IMR-90 (cell line): ENCODE results near the gene TRIM2. TPM values are rescaled to one million over a fixed set of nuclear protein-coding genes. Genes with fewer than 3 reads are reported as not detected.

Experiments used
- ATAC-seq: fragments of 200-7000 bp; cut with Tn5 transposase; 2 replicates; pipeline ENCODE4 v1.9.1; 2020; ENCODE audit warnings: low read depth, mild to moderate bottlenecking, moderate library complexity
- BruUV-seq: library from RNA; stranded (reverse); fragments of 400-500 nt; replicated peaks from 2 replicates; lab custom pipeline; 2021; lab: Mats Ljungman, UMichigan
- CTCF ChIA-PET: fragments of 300-600 bp; formaldehyde crosslinking; extraction: SDS; loops from one replicate; lab custom pipeline; 2021; ENCODE audit warnings: antibody characterized with exemption; lab: Yijun Ruan, JAX
- POLR2A ChIA-PET: fragments of 300-600 bp; sonication (Branson Sonifier 250); formaldehyde crosslinking; loops from one replicate; lab custom pipeline; 2022; ENCODE audit warnings: antibody characterized with exemption; ENCODE audit not compliant: unreplicated experiment; lab: Charles Lee
- DNase-seq: peaks from one replicate; pipeline ENCODE4 v3.0.0; 2013
- H2AFZ ChIP-seq: replicated peaks from 2 replicates; pipeline ENCODE3; 2013; ENCODE audit warnings: low read length, mild to moderate bottlenecking; ENCODE audit not compliant: poor library complexity
- H2AK5ac ChIP-seq: 2 replicates; pipeline ENCODE4 v1.6.1; 2013; ENCODE audit warnings: low read depth, low read length, inconsistent platforms
- H2AK9ac ChIP-seq: replicated peaks from 2 replicates; pipeline ENCODE3; 2013; ENCODE audit warnings: mild to moderate bottlenecking, low read depth, low read length, moderate library complexity; ENCODE audit not compliant: poor library complexity
- H2BK120ac ChIP-seq: 2 replicates; pipeline ENCODE4 v1.6.1; 2013; ENCODE audit warnings: low read depth, low read length, inconsistent platforms
- H2BK15ac ChIP-seq: 3 replicates; pipeline ENCODE4 v1.6.1; 2013; ENCODE audit warnings: low read depth, low read length, inconsistent platforms
- H2BK20ac ChIP-seq: 2 replicates; pipeline ENCODE4 v1.6.1; 2013; ENCODE audit warnings: low read depth, mild to moderate bottlenecking, inconsistent platforms, low read length, moderate library complexity
- H2BK5ac ChIP-seq: 2 replicates; pipeline ENCODE4 v1.6.1; 2013; ENCODE audit warnings: mild to moderate bottlenecking, low read depth, low read length, inconsistent platforms; ENCODE audit not compliant: poor library complexity, severe bottlenecking
- H3K14ac ChIP-seq: replicated peaks from 2 replicates; pipeline ENCODE4 v1.6.1; 2013; ENCODE audit warnings: low read depth, low read length, inconsistent platforms
- H3K18ac ChIP-seq: 2 replicates; pipeline ENCODE4 v1.6.1; 2013; ENCODE audit warnings: low read depth, low read length, control low read depth
- H3K23ac ChIP-seq: 2 replicates; pipeline ENCODE4 v1.6.1; 2013; ENCODE audit warnings: low read depth, low read length, inconsistent platforms
- H3K27ac ChIP-seq: 2 replicates; pipeline ENCODE4 v1.5.1; 2013; ENCODE audit warnings: mild to moderate bottlenecking, control low read depth, low read length; ENCODE audit not compliant: insufficient read depth
- H3K27me3 ChIP-seq: 2 replicates; pipeline ENCODE4 v1.6.1; 2013; ENCODE audit warnings: low read length; ENCODE audit not compliant: control insufficient read depth, insufficient read depth
- H3K36me3 ChIP-seq: 2 replicates; pipeline ENCODE4 v1.6.1; 2013; ENCODE audit warnings: low read length, mixed read lengths; ENCODE audit not compliant: control insufficient read depth, insufficient read depth
- H3K4ac ChIP-seq: 2 replicates; pipeline ENCODE4 v1.6.1; 2013; ENCODE audit warnings: low read depth, low read length, inconsistent platforms
- H3K4me1 ChIP-seq: 2 replicates; pipeline ENCODE4 v1.6.1; 2013; ENCODE audit warnings: low read length, mixed read lengths; ENCODE audit not compliant: control insufficient read depth, insufficient read depth
- H3K4me2 ChIP-seq: 2 replicates; pipeline ENCODE4 v1.6.1; 2013; ENCODE audit warnings: low read depth, mild to moderate bottlenecking, control low read depth, low read length, moderate library complexity
- H3K4me3 ChIP-seq: 2 replicates; pipeline ENCODE4 v1.5.1; 2013; ENCODE audit warnings: low read depth, mild to moderate bottlenecking, control low read depth, low read length, moderate library complexity; ENCODE audit not compliant: insufficient read depth
- H3K56ac ChIP-seq: 2 replicates; pipeline ENCODE4 v1.6.1; 2013; ENCODE audit warnings: low read length, inconsistent platforms; ENCODE audit not compliant: insufficient read depth; ENCODE audit errors: extremely low read depth
- H3K79me1 ChIP-seq, 2 experiments: 2 replicates each; pipeline ENCODE4 v1.6.1; 2013; ENCODE audit warnings: low read length in 2 of 2, inconsistent platforms in 1 of 2, low read depth in 1 of 2
- H3K9ac ChIP-seq: 2 replicates; pipeline ENCODE4 v1.6.1; 2013; ENCODE audit warnings: low read depth, low read length, control low read depth
- H3K9me1 ChIP-seq: 2 replicates; pipeline ENCODE4 v1.6.1; 2013; ENCODE audit warnings: low read length, inconsistent platforms; ENCODE audit not compliant: insufficient read depth
- H3K9me3 ChIP-seq: 2 replicates; pipeline ENCODE4 v1.6.1; 2013; ENCODE audit warnings: low read length; ENCODE audit not compliant: control insufficient read depth, insufficient read depth
- H4K20me1 ChIP-seq: 2 replicates; pipeline ENCODE4 v1.6.1; 2013; ENCODE audit warnings: low read length, inconsistent platforms; ENCODE audit not compliant: insufficient read depth
- H4K5ac ChIP-seq: 2 replicates; pipeline ENCODE4 v1.6.1; 2013; ENCODE audit warnings: mild to moderate bottlenecking, low read depth, low read length, control low read depth
- H4K8ac ChIP-seq, 2 experiments: 2 replicates each; pipeline ENCODE4 v1.6.1; 2013; ENCODE audit warnings: low read depth in 2 of 2, low read length in 2 of 2, control low read depth in 1 of 2, inconsistent platforms in 1 of 2
- H4K91ac ChIP-seq: 2 replicates; pipeline ENCODE4 v1.6.1; 2013; ENCODE audit warnings: low read depth, low read length, inconsistent platforms; ENCODE audit not compliant: insufficient read depth
- CEBPB ChIP-seq: IDR thresholded peaks from 2 replicates; pipeline ENCODE4 v1.6.1; 2012; ENCODE audit warnings: low read depth, low read length, improper control_type of control experiment
- FOS ChIP-seq: fragments of 150-350 bp; IDR thresholded peaks from 2 replicates; pipeline ENCODE4 v1.6.1; 2016; ENCODE audit warnings: low read depth, low read length
- MAFK ChIP-seq: IDR thresholded peaks from 2 replicates; pipeline ENCODE4 v1.6.1; 2012; ENCODE audit warnings: low read depth, low read length, improper control_type of control experiment
- MAZ ChIP-seq: IDR thresholded peaks from 2 replicates; pipeline ENCODE4 v1.6.1; 2012; ENCODE audit warnings: low read depth, mild to moderate bottlenecking, low read length, improper control_type of control experiment, moderate library complexity, borderline replicate concordance
- MXI1 ChIP-seq: IDR thresholded peaks from 2 replicates; pipeline ENCODE4 v1.6.1; 2012; ENCODE audit warnings: low read depth, mild to moderate bottlenecking, low read length, moderate library complexity, borderline replicate concordance
- NFE2L2 ChIP-seq: fragments of 150-350 bp; IDR thresholded peaks from 2 replicates; pipeline ENCODE4 v1.6.1; 2016; ENCODE audit warnings: low read depth, mild to moderate bottlenecking, low read length
- RCOR1 ChIP-seq: IDR thresholded peaks from 2 replicates; pipeline ENCODE4 v1.6.1; 2012; ENCODE audit warnings: mild to moderate bottlenecking, low read length, improper control_type of control experiment; ENCODE audit not compliant: insufficient replicate concordance
- RFX5 ChIP-seq: IDR thresholded peaks from 2 replicates; pipeline ENCODE4 v1.8.0; 2012; ENCODE audit warnings: low read depth, mild to moderate bottlenecking, low read length, moderate library complexity
- SMC3 ChIP-seq: fragments of 150-350 bp; IDR thresholded peaks from 2 replicates; pipeline ENCODE4 v1.6.1; 2016; ENCODE audit warnings: low read depth, mild to moderate bottlenecking, antibody characterized with exemption, low read length, moderate library complexity
- WGBS, 2 experiments: methylation state at CpG; one replicate each; pipeline versions ENCODE4 v1.1.5 to v1.1.7; 2013; ENCODE audit warnings: missing lambda C conversion rate in 2 of 2; ENCODE audit not compliant: insufficient read length in 1 of 2; ENCODE audit errors: extremely low coverage in 2 of 2; 5-methylcytosine and 5-hydroxymethylcytosine counted together
- dilution Hi-C: fragments of 300-500 bp; cut with HindIII; formaldehyde crosslinking; loops from one replicate; pipeline ENCODE4 v1.14.3; 2018; ENCODE audit warnings: low sequenced_read_pairs; ENCODE audit not compliant: unreplicated experiment
- in situ Hi-C: fragments of 300-500 bp; cut with MboI; formaldehyde crosslinking; loops from 3 replicates; pipeline ENCODE4 v1.14.3; 2019; ENCODE audit warnings: low sequenced_read_pairs, inconsistent platforms, mixed read lengths
- intact Hi-C: fragments of 100-400 bp; cut with micrococcal nuclease; formaldehyde crosslinking; loops from 2 replicates; pipeline ENCODE4 v1.10.0; 2022
- polyA plus RNA-seq, 3 experiments: library from polyadenylated mRNA; depleted of rRNA; stranded (reverse); fragments of >200 nt; gene quantifications; 2 replicates each; pipeline ENCODE4 v1.2.3, GENCODE V29; 2012; ENCODE audit warnings: low replicate concordance in 1 of 3
- total RNA-seq: library from RNA; depleted of rRNA; stranded (reverse); fragments of >200 nt; gene quantifications from 2 replicates; pipeline ENCODE4 v1.2.3, GENCODE V29; 2012
- TF ChIP-seq, protein P1 (sequence below): fragments of 150-350 bp; IDR thresholded peaks from 2 replicates; pipeline ENCODE4 v1.6.1; 2017; ENCODE audit warnings: mild to moderate bottlenecking, antibody characterized with exemption, low read length, low read depth
- TF ChIP-seq, protein P2 (sequence below): fragments of 150-350 bp; IDR thresholded peaks from 2 replicates; pipeline ENCODE4 v1.6.1; 2016; ENCODE audit warnings: low read depth, mild to moderate bottlenecking, low read length, moderate library complexity, borderline replicate concordance

Gene TRIM2
- total and polyA plus RNA-seq, 2 of the 4 experiments (the other 2 are of a cell fraction): 16.0 to 64.2 TPM

DNA sequence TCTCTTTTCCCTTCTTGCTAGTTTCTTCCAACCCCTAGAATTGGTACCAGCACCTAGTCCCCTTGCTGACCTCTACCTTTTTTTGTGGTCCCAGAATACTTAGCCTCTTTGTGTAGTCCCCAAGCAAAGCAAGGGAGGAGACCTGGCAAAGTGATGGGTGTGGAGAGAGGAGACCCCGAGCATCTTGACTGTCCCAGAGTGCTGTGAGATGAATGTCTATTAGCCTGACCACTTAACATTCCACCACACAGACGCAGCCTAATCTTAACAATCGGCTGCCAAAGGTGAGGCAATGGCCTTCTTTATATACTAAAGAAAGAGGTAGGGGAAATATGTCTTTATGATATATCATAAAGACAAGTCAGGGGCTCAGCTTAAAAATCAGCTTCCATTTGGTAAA, 55.9 kb downstream of the TRIM2 start:
- ChIA-PET POLR2A (no interaction called here), CTCF (no interaction called here)
- ATAC-seq: no peak

More for the DNA sequence above, 55.9 kb downstream of the TRIM2 start:
- Histone ChIP-seq H3K27me3 (no peaks in the 10 kb centered on the region), H2BK20ac (no peak overlapping the region), H4K8ac (no peak overlapping the region), H3K9me3 (peaks cover 2% of the 10 kb centered on the region), H3K4me1 (peaks cover 5% of the 10 kb centered on the region), H2AK9ac (no peak overlapping the region), H3K4ac (no peak overlapping the region), H3K14ac (no peak overlapping the region), H3K4me2 (no peak overlapping the region), H4K20me1 (peaks cover 12% of the 10 kb centered on the region; the same call in 1 of the 2 replicates), H4K91ac (no peak overlapping the region), H2BK5ac (no peak overlapping the region), H3K9ac (no peak overlapping the region), H3K79me1 (peaks cover 24 to 52% of the 10 kb centered on the region in 2 experiments; a peak in 3 of 4 replicates), H2BK15ac (no peak overlapping the region), H2AFZ (no peak overlapping the region), H2AK5ac (0 out of 2 replicates have a peak overlapping the region, but pooled peaks have one; percentile 12), H2BK120ac (no peak overlapping the region), H3K18ac (no peak overlapping the region), H3K27ac (no peak overlapping the region), H3K9me1 (peaks cover 8% of the 10 kb centered on the region; the same call in 1 of the 2 replicates), H3K23ac (no peak overlapping the region), H3K4me3 (no peak overlapping the region), H3K36me3 (no peaks in the 10 kb centered on the region; the same call in 1 of the 2 replicates), H4K5ac (no peak overlapping the region), H3K56ac (no peak overlapping the region)
- TF ChIP-seq NFE2L2: no peak
- TF ChIP-seq RFX5: no peak
- TF ChIP-seq MAFK: no peak
- TF ChIP-seq, protein P1, sequence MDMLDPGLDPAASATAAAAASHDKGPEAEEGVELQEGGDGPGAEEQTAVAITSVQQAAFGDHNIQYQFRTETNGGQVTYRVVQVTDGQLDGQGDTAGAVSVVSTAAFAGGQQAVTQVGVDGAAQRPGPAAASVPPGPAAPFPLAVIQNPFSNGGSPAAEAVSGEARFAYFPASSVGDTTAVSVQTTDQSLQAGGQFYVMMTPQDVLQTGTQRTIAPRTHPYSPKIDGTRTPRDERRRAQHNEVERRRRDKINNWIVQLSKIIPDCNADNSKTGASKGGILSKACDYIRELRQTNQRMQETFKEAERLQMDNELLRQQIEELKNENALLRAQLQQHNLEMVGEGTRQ: no peak
- TF ChIP-seq MXI1: no peak
- no peak for TF ChIP-seq RCOR1
- TF ChIP-seq CEBPB: no peak
- TF ChIP-seq FOS: no peak
- no peak for TF ChIP-seq SMC3
- no peak for TF ChIP-seq MAZ
- TF ChIP-seq, protein P2, sequence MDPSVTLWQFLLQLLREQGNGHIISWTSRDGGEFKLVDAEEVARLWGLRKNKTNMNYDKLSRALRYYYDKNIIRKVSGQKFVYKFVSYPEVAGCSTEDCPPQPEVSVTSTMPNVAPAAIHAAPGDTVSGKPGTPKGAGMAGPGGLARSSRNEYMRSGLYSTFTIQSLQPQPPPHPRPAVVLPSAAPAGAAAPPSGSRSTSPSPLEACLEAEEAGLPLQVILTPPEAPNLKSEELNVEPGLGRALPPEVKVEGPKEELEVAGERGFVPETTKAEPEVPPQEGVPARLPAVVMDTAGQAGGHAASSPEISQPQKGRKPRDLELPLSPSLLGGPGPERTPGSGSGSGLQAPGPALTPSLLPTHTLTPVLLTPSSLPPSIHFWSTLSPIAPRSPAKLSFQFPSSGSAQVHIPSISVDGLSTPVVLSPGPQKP: no peak
- DNase-seq: no peak
- WGBS, 2 experiments: no CpG with 5 or more reads among the region's 3 CpGs
- no TSS peak for BruUV-seq
- intact Hi-C loops (no loop called here), dilution Hi-C loops (no loop called here), in situ Hi-C loops (no loop called here)
